GM12878 (cell line): ENCODE data around the gene ARHGEF3. TPM values are rescaled to one million over a fixed set of nuclear protein-coding genes. Genes with fewer than 3 reads are reported as not detected.

Experiments used
- ATAC-seq: fragments of 200-7000 bp; cut with Tn5 transposase; 3 replicates; pipeline ENCODE4 v1.9.1; 2020; ENCODE audit warnings: mild to moderate bottlenecking, moderate library complexity
- BruUV-seq: library from RNA; stranded (reverse); fragments of 400-500 nt; replicated peaks from 2 replicates; lab custom pipeline; 2021; lab: Mats Ljungman, UMichigan
- CTCF ChIA-PET: fragments of 300-600 bp; sonication (Branson Sonifier 250); formaldehyde crosslinking; extraction: SDS; loops from one replicate; lab custom pipeline; 2021; ENCODE audit warnings: inconsistent platforms; lab: Yijun Ruan, JAX
- POLR2A ChIA-PET: fragments of 350-600 bp; formaldehyde crosslinking; extraction: SDS; loops from one replicate; lab custom pipeline; 2021; ENCODE audit warnings: inconsistent platforms; lab: Charles Lee
- RAD21 ChIA-PET: fragments of 300-600 bp; sonication (Branson Sonifier 250); formaldehyde crosslinking; loops from one replicate; lab custom pipeline; 2023; ENCODE audit warnings: antibody characterized with exemption; ENCODE audit not compliant: unreplicated experiment; lab: Charles Lee
- SMC1A ChIA-PET: fragments of 300-600 bp; sonication (Branson Sonifier 250); formaldehyde crosslinking; loops from one replicate; lab custom pipeline; 2023; ENCODE audit not compliant: unreplicated experiment, uncharacterized antibody; lab: Charles Lee
- DNase-seq: peaks from one replicate; pipeline ENCODE4 v3.0.0-alpha.2; 2011; ENCODE audit warnings: low read depth, low spot score
- FAIRE-seq: peaks from 3 replicates; lab custom pipeline; 2011; peaks lifted over from hg19 to GRCh38; lab: Jason Lieb, UNC
- H2AFZ ChIP-seq: 2 replicates; pipeline ENCODE4 v1.6.0; 2011; ENCODE audit warnings: low read depth, low read length, control low read depth; ENCODE audit not compliant: control insufficient read depth
- H3K27ac ChIP-seq: 2 replicates; pipeline ENCODE4 v1.5.1; 2011; ENCODE audit warnings: control low read depth; ENCODE audit not compliant: control insufficient read depth, insufficient read depth
- H3K27me3 ChIP-seq, 2 experiments: replicated peaks in 1 of 2; 2 replicates each; pipeline versions ENCODE4 v1.6.0 to v1.6.1; 2011; ENCODE audit warnings: low read length in 1 of 2; ENCODE audit not compliant: control insufficient read depth in 2 of 2, insufficient read depth in 2 of 2
- H3K36me3 ChIP-seq, 2 experiments: 2 replicates each; pipeline ENCODE4 v1.5.1; 2011; ENCODE audit warnings: low read length in 1 of 2; ENCODE audit not compliant: control insufficient read depth in 2 of 2, insufficient read depth in 2 of 2
- H3K4me1 ChIP-seq: 2 replicates; pipeline ENCODE4 v1.6.1; 2011; ENCODE audit warnings: mild to moderate bottlenecking, low read length, moderate library complexity, mixed read lengths; ENCODE audit not compliant: control insufficient read depth, insufficient read depth
- H3K4me2 ChIP-seq: 2 replicates; pipeline ENCODE4 v1.6.0; 2011; ENCODE audit warnings: control low read depth; ENCODE audit not compliant: control insufficient read depth, insufficient read depth
- H3K4me3 ChIP-seq: fragments of 200-600 bp; sonication (generic); 2 replicates; pipeline ENCODE4 v1.5.1; 2016
- H3K79me2 ChIP-seq: 2 replicates; pipeline ENCODE4 v1.6.0; 2011; ENCODE audit warnings: low read length; ENCODE audit not compliant: control insufficient read depth, insufficient read depth
- H3K9ac ChIP-seq: 2 replicates; pipeline ENCODE4 v1.8.0; 2011; ENCODE audit warnings: low read length, control low read depth, mixed read lengths; ENCODE audit not compliant: control insufficient read depth, insufficient read depth
- H3K9me3 ChIP-seq: replicated peaks from 3 replicates; pipeline ENCODE4 v1.5.1; 2011; ENCODE audit warnings: mild to moderate bottlenecking, low read length; ENCODE audit not compliant: control insufficient read depth, insufficient read depth
- H4K20me1 ChIP-seq: 2 replicates; pipeline ENCODE4 v1.6.0; 2011; ENCODE audit not compliant: control insufficient read depth, insufficient read depth
- BHLHE40 ChIP-seq, 2 experiments: fragments of 450-650 bp in 1 of 2; IDR thresholded peaks; 2 replicates each; pipeline ENCODE4 v1.6.1; 2011 to 2017; ENCODE audit warnings: low read depth in 2 of 2, borderline replicate concordance in 1 of 2, improper control_type of control experiment in 1 of 2, low read length in 1 of 2, mild to moderate bottlenecking in 1 of 2
- BMI1 ChIP-seq: fragments of 450-650 bp; IDR thresholded peaks from 2 replicates; pipeline ENCODE4 v1.6.1; 2016; ENCODE audit warnings: mild to moderate bottlenecking, moderate library complexity, borderline replicate concordance
- EED ChIP-seq: sonication (generic); IDR thresholded peaks from 2 replicates; pipeline ENCODE4 v1.6.1; 2016; ENCODE audit warnings: antibody characterized with exemption, low read depth
- HDAC6 ChIP-seq: fragments of 200-600 bp; sonication (generic); IDR thresholded peaks from one replicate; pipeline ENCODE4 v1.8.0; 2017; ENCODE audit warnings: antibody characterized with exemption; ENCODE audit not compliant: unreplicated experiment
- JUND ChIP-seq: IDR thresholded peaks from 2 replicates; pipeline ENCODE4 v1.6.1; 2012; ENCODE audit warnings: low read depth, mild to moderate bottlenecking, low read length, improper control_type of control experiment, moderate library complexity
- NFYA ChIP-seq: IDR thresholded peaks from 2 replicates; pipeline ENCODE4 v1.6.1; 2011; ENCODE audit warnings: low read depth, mild to moderate bottlenecking, low read length, improper control_type of control experiment, borderline replicate concordance
- NFYB ChIP-seq: IDR thresholded peaks from 2 replicates; pipeline ENCODE4 v1.6.1; 2011; ENCODE audit warnings: low read depth, mild to moderate bottlenecking, low read length, improper control_type of control experiment, moderate library complexity; ENCODE audit not compliant: insufficient read depth
- NRF1 ChIP-seq: conservative IDR thresholded peaks from 2 replicates; pipeline ENCODE4 v1.6.1; 2011; ENCODE audit warnings: mild to moderate bottlenecking, low read depth, low read length, improper control_type of control experiment
- POLR2AphosphoS2 ChIP-seq: IDR thresholded peaks from 2 replicates; pipeline ENCODE4 v1.6.1; 2011; ENCODE audit warnings: low read depth, mild to moderate bottlenecking, low read length, improper control_type of control experiment, moderate library complexity
- POLR2AphosphoS5 ChIP-seq: IDR thresholded peaks from 2 replicates; pipeline ENCODE4 v1.6.1; 2011; ENCODE audit warnings: mild to moderate bottlenecking, low read length, inconsistent platforms
- POU2F2 ChIP-seq: IDR thresholded peaks from 3 replicates; pipeline ENCODE4 v1.6.1; 2011; ENCODE audit warnings: low read depth, mild to moderate bottlenecking, low read length, borderline replicate concordance
- RAD51 ChIP-seq: fragments of 450-650 bp; IDR thresholded peaks from 2 replicates; pipeline ENCODE4 v1.6.1; 2016; ENCODE audit warnings: moderate library complexity, mild to moderate bottlenecking, inconsistent platforms
- RBBP5 ChIP-seq: fragments of 200-600 bp; sonication (generic); conservative IDR thresholded peaks from 2 replicates; pipeline ENCODE4 v1.6.1; 2016
- RUNX3 ChIP-seq: IDR thresholded peaks from 2 replicates; pipeline ENCODE4 v1.6.1; 2012; ENCODE audit warnings: low read length, inconsistent platforms
- SUPT20H ChIP-seq: IDR thresholded peaks from 2 replicates; pipeline ENCODE4 v1.6.1; 2011; ENCODE audit warnings: low read depth, mild to moderate bottlenecking, low read length, moderate library complexity, borderline replicate concordance; ENCODE audit not compliant: control insufficient read depth
- SUZ12 ChIP-seq: fragments of 200-600 bp; sonication (generic); IDR thresholded peaks from one replicate; pipeline ENCODE4 v1.6.1; 2018; ENCODE audit warnings: antibody characterized with exemption, mild to moderate bottlenecking; ENCODE audit not compliant: unreplicated experiment
- ZSCAN29 ChIP-seq: fragments of 450-650 bp; IDR thresholded peaks from 2 replicates; pipeline ENCODE4 v1.6.1; 2017; ENCODE audit warnings: mild to moderate bottlenecking, moderate library complexity
- WGBS: methylation state at CpG from one replicate; pipeline ENCODE4 v1.1.6; 2016; ENCODE audit warnings: low lambda C conversion rate; ENCODE audit not compliant: insufficient replicate concordance, insufficient coverage; ENCODE audit errors: missing lambda C conversion rate; 5-methylcytosine and 5-hydroxymethylcytosine counted together
- in situ Hi-C: fragments of 300-500 bp; cut with MboI; formaldehyde crosslinking; loops from 9 replicates; pipeline ENCODE4 v1.14.3; 2018; ENCODE audit warnings: mixed read lengths
- intact Hi-C: fragments of 100-400 bp; cut with micrococcal nuclease; formaldehyde crosslinking; loops from one replicate; pipeline ENCODE4 v1.14.2; 2022; ENCODE audit not compliant: unreplicated experiment
- polyA plus RNA-seq, 11 experiments: library from polyadenylated mRNA; depleted of rRNA in 4 of 11; unstranded in 6 of 11; stranded (reverse) in 5 of 11; fragments of >200 nt; fragmentation: Nextera tagmentation in 4 of 11; fragmentation: Illumina TruSeq in 1 of 11; extraction: Ambion mirVana in 4 of 11; extraction: Trizol in 1 of 11; gene quantifications; 1 replicate in 1 of 11; 2 replicates in 10 of 11; pipeline versions ENCODE4 v1.2.1 to v1.2.3, GENCODE V29; 2011 to 2016; ENCODE audit warnings: inconsistent platforms in 2 of 11, missing spikeins in 2 of 11, low read depth in 1 of 11
- total RNA-seq, 4 experiments: library from RNA; depleted of rRNA in 3 of 4; stranded (reverse); fragments of >200 nt in 3 of 4; fragmentation: Illumina TruSeq in 1 of 4; extraction: Trizol in 1 of 4; gene quantifications; 2 replicates each; pipeline versions ENCODE4 v1.2.1 to v1.2.3, GENCODE V29; 2013 to 2021

ARHGEF3 gene
- total and polyA plus RNA-seq, 10 of the 15 experiments (the other 5 are each of a cell fraction or from before 2014, with no cell fraction given): 21.8 to 78.7 (median 56.2) TPM

DNA sequence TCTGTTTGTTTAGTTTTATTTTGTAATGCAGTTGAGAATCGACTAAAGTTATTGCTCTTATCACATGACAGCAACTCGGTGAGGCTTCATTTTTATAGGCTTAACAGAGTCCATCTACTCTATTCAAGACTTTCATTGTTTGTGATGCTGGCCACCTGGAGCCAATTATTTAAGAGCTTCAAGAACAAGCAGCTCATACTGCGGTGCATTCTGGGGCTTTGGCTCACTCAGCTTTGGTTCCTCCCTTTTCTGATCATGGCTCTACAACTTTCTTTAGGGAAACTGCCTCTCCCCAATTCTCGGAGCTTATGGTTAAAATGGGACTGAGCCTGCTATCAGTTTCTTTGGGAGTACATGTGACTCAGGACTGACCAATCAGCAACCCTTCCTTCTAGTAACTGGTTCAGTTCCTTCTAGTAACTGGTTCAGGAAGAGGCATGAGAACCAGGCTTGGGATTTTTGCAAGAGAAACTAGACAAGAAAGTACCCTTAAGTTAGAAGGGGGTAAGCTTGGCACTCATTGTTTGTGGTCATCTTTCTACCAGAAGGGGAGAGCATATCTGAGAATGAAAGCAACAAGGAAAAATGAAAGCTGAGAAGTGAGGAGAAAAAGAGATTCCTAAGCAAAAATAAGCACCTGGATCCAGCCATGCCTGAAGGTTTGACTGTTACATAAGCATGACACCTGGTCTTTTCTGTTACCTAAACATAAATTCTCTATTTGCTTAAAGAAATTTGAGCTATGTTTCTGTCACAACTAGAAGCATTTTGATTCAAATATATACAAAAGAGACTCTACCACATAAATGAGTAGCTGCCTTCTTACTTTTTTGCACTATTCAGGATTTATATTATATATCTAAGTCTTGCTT is 24.1 kb upstream of the ARHGEF3 start:
- SMC1A ChIA-PET: interaction anchor here (0.6 to 4.2 kb wide), 22 partner anchors 8 to 243 kb away, joined by 3 to 40 read pairs (median 4); partner anchors contain the start of gene ARHGEF3
- POLR2A ChIA-PET: interaction anchor here (0.8 to 1.5 kb wide), 5 partner anchors 8 to 163 kb away, joined by 3 to 4 read pairs (median 4); partner anchors contain the start of gene ARHGEF3
- Histone ChIP-seq H3K79me2 (no peaks in the 10 kb centered on the region), H3K4me2 (no peak overlapping the region; the same call in 1 of the 2 replicates), H3K36me3 (no peaks in the 10 kb centered on the region), H2AFZ (peak overlapping the region; percentile 19; the same call in 1 of the 2 replicates), H4K20me1 (no peaks in the 10 kb centered on the region), H3K4me3 (no peak overlapping the region)
- BruUV-seq: no TSS peak
- WGBS: 17% methylated on average over 4 of the region's 4 CpGs
- TF ChIP-seq POU2F2: no peak
- TF ChIP-seq BMI1: no peak
- no peak for TF ChIP-seq BHLHE40 (IDR thresholded peaks at IDR 0.05; ENCODE audit: borderline replicate concordance in 1 of 2, low read depth in 2 of 2, low read length in 1 of 2)
- no peak for TF ChIP-seq JUND
- TF ChIP-seq RAD51: peak; percentile 42; the same call in 1 of the 2 replicates
- TF ChIP-seq RUNX3: peak; percentile 25; the same call in 1 of the 2 replicates
- no peak for TF ChIP-seq NFYA
- peak; percentile 75 for TF ChIP-seq NFYB
- no peak for TF ChIP-seq ZSCAN29
- no peak for TF ChIP-seq NRF1
- TF ChIP-seq SUZ12: no peak
- TF ChIP-seq HDAC6: no peak
- no peak for TF ChIP-seq POLR2AphosphoS2
- TF ChIP-seq SUPT20H: no peak
- TF ChIP-seq EED: 0 out of 2 replicates have a peak, but pooled peaks have one; percentile 19
- TF ChIP-seq POLR2AphosphoS5: no peak
- no peak for TF ChIP-seq RBBP5
- TF ChIP-seq, all 136 proteins: peak for 4
- FAIRE-seq (no peak), ATAC-seq (peak; percentile 46), DNase-seq (no peak)
- in situ Hi-C loops (no loop called here), intact Hi-C loops (no loop called here)
- CTCF ChIA-PET: interaction anchor here (0.8 to 5.1 kb wide), 14 partner anchors 8 to 171 kb away, joined by 3 to 28 read pairs (median 4); partner anchors contain the start of gene ARHGEF3
- RAD21 ChIA-PET: interaction anchor here (0.6 to 3.7 kb wide), 8 partner anchors 14 to 162 kb away, joined by 3 to 27 read pairs (median 3); partner anchors contain the start of gene ARHGEF3
- Histone ChIP-seq H3K9ac (no peak overlapping the region), H3K4me1 (peaks cover 6% of the 10 kb centered on the region), H3K9me3 (no peaks in the 10 kb centered on the region), H3K27ac (no peak overlapping the region), H3K27me3 (no peaks in the 10 kb centered on the region)
